Lung (tissue), 12 donors: ENCODE data around the gene COL6A2. TPM values are rescaled to one million over a fixed set of nuclear protein-coding genes. Genes with fewer than 3 reads are reported as not detected.
A peak's percentile ranks its signal among the peaks of the same experiment; 100 is the strongest.

Experiments
- ATAC-seq: fragments of 200-7000 bp; cut with Tn5 transposase; one replicate; pipeline ENCODE4 v1.9.1; 2020; ENCODE audit warnings: moderate number of reproducible peaks; ENCODE audit not compliant: insufficient read depth, low FRiP score
- DNase-seq, 3 donors: peaks; one replicate each; pipeline ENCODE4 v3.0.0-alpha.2; 2013 to 2017
- H3K27ac ChIP-seq, 2 donors: one replicate each; pipeline ENCODE4 v1.5.1; 2013; ENCODE audit warnings: mild to moderate bottlenecking in 2 of 2, moderate library complexity in 2 of 2, control low read depth in 1 of 2, inconsistent platforms in 1 of 2, low read depth in 1 of 2, low read length in 1 of 2
- H3K27me3 ChIP-seq, 3 donors: one replicate each; pipeline ENCODE4 v1.5.1; 2013; ENCODE audit warnings: low read length in 2 of 3; ENCODE audit not compliant: control insufficient read depth in 3 of 3, insufficient read depth in 3 of 3
- H3K36me3 ChIP-seq, 4 donors: one replicate each; pipeline ENCODE4 v1.5.1; 2013; ENCODE audit warnings: low read length in 4 of 4, mild to moderate bottlenecking in 1 of 4, moderate library complexity in 1 of 4; ENCODE audit not compliant: control insufficient read depth in 4 of 4, insufficient read depth in 4 of 4
- H3K4me1 ChIP-seq, 5 donors: one replicate each; pipeline ENCODE4 v1.5.1; 2013; ENCODE audit warnings: low read length in 5 of 5, mild to moderate bottlenecking in 2 of 5, moderate library complexity in 1 of 5; ENCODE audit not compliant: control insufficient read depth in 5 of 5, insufficient read depth in 5 of 5
- H3K4me3 ChIP-seq: one replicate; pipeline ENCODE4 v1.5.1; 2013; ENCODE audit warnings: mild to moderate bottlenecking, control low read depth, moderate library complexity
- H3K9ac ChIP-seq, 2 donors: one replicate each; pipeline ENCODE4 v1.5.1; 2013; ENCODE audit warnings: low read length in 2 of 2, control low read depth in 1 of 2; ENCODE audit not compliant: insufficient read depth in 1 of 2
- H3K9me3 ChIP-seq, 4 donors: one replicate each; pipeline ENCODE4 v1.5.1; 2013; ENCODE audit warnings: low read length in 3 of 4, mild to moderate bottlenecking in 1 of 4, moderate library complexity in 1 of 4; ENCODE audit not compliant: control insufficient read depth in 4 of 4, insufficient read depth in 3 of 4
- WGBS, 2 donors: extraction: QIAGEN DNeasy Blood & Tissue Kit; methylation state at CpG; one replicate each; pipeline ENCODE4 v1.1.7; 2013; 5-methylcytosine and 5-hydroxymethylcytosine counted together
- polyA plus RNA-seq, 2 donors: library from polyadenylated mRNA; stranded (reverse); fragments of 200-250 nt; gene quantifications; one replicate each; pipeline ENCODE4 v1.2.1, GENCODE V29; 2013
- total RNA-seq, 2 donors: library from RNA; depleted of rRNA in 1 of 2; stranded (reverse); fragments of >200 nt in 1 of 2; gene quantifications; one replicate each; pipeline ENCODE4 v1.2.1, GENCODE V29; 2014 to 2021
- TF ChIP-seq, protein P1 (sequence below): IDR thresholded peaks from 2 replicates; pipeline ENCODE4 v1.5.1; 2012; ENCODE audit warnings: mild to moderate bottlenecking; ENCODE audit errors: control extremely low read depth, extremely low read depth
- donor health status: control.
- donor health status: control.
- donor health status: Bipolar disorder and iron deficiency.
- donor health status: healthy.
- donor health status: DM: yes; HTN: yes; CAD: no.

COL6A2 gene
- total and polyA plus RNA-seq, 4 donors, result 192 to 466 (median 292) TPM

DNA sequence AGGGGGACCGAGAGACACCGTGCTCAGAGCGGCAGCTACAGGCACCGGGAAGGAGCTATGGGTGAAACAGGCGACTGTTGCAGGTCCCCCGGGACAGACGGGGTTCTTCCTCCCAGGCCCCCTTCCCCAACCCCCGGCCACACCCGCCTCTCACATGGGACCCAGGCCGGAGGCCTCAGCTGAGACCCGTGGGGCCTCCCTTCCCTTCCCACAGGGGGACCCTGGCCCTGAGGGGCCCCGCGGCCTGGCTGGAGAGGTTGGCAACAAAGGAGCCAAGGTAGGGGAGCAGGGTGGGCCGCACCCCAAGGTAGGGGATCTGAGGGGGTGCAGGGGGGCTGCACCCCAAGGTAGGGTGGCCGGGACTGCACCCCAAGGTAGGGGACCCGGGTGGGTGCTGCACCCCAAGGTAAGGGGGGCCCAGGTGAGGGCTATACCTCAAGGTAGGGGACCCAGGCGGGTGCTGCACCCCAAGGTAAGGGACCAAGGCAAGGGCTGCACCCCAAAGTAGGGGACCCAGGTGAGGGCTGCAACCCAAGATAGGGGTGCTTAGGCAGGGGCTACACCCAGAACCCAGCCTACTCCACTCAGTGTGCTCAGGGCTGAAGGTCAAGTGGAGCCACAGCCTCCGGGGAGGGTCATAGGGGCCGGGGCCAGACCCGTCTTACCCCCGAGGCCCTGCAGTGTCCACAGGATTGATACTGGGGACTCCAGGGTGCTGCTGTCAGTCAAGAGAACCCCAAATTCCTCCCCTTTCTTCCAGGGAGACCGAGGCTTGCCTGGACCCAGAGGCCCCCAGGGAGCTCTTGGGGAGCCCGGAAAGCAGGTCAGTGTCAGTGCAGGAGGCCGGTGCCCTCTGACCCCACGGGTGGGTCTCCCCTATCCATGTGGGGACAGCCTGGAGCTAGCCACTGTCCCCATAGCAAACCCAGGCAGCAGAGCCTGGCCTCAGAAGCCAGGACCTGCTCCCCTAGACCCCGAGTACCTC is 22.7 kb downstream of the COL6A2 start:
- H3K9me3 ChIP-seq, result peaks cover 0 to 2% (median 0%) of the 10 kb centered on the region in 4 donors
- no peak overlapping the region for H3K9ac ChIP-seq
- TF ChIP-seq, protein P1, sequence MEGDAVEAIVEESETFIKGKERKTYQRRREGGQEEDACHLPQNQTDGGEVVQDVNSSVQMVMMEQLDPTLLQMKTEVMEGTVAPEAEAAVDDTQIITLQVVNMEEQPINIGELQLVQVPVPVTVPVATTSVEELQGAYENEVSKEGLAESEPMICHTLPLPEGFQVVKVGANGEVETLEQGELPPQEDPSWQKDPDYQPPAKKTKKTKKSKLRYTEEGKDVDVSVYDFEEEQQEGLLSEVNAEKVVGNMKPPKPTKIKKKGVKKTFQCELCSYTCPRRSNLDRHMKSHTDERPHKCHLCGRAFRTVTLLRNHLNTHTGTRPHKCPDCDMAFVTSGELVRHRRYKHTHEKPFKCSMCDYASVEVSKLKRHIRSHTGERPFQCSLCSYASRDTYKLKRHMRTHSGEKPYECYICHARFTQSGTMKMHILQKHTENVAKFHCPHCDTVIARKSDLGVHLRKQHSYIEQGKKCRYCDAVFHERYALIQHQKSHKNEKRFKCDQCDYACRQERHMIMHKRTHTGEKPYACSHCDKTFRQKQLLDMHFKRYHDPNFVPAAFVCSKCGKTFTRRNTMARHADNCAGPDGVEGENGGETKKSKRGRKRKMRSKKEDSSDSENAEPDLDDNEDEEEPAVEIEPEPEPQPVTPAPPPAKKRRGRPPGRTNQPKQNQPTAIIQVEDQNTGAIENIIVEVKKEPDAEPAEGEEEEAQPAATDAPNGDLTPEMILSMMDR, result no peak
- H3K4me1 ChIP-seq, result no peaks in the 10 kb centered on the region
- peaks cover 6 to 55% (median 34%) of the 10 kb centered on the region in 4 donors for H3K36me3 ChIP-seq
- no peak overlapping the region for H3K4me3 ChIP-seq
- WGBS, 2 donors, result 87% methylated on average over 26 of the region's 26 CpGs
- DNase-seq, result no peak
- no peaks in the 10 kb centered on the region for H3K27me3 ChIP-seq
- no peak for ATAC-seq
- H3K27ac ChIP-seq, result no peak overlapping the region

DNA sequence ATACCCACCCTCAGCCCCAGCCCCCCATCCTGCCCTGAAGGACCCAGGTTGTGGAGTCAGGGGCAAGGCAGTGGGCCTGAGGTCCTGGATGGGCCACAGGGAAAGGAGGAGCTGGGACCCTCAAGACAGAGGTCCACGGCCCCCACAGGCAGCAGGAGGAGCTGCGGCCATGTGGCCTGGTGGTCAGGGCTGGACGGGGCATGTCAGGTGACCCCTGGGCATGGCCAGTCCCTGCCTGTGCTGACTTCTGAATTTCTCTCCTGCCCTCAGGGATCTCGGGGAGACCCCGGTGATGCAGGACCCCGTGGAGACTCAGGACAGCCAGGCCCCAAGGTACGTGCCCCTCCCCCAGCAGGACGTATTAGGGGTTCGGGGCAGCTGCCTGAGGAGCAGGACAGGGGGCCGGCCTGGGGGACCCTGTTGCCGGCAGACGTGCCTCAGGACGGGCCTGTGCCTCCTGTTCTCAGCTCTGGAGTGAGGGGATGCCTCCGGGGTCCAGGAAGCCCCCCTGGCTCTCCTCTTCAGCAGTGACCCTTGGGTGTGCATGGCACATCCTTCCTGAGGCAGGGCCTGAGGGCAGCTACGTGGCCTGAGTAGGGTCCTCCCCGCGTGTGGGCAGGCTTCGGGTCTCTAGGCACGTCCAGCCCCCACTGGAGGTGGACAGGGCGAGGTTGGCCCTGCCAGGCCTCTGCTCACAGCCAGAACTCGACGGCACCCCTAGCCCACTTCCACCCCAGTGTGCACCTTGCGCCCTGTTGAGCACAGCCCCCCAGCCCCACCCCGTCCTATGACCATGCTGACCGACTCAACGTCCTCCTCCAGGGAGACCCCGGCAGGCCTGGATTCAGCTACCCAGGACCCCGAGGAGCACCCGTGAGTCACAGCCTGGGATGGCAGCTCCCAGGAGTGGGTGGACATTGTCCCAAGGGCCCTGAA is 23.6 kb downstream of the COL6A2 start:
- 89 to 92% methylated on average over 28 to 29 of the region's 29 CpGs for WGBS, 2 donors
- H3K36me3 ChIP-seq, result peaks cover 0 to 51% (median 33%) of the 10 kb centered on the region in 4 donors
- TF ChIP-seq, protein P1, result no peak
- ATAC-seq (no peak), DNase-seq (peak in 1 of 3 donors; percentile 10)
- H3K27ac ChIP-seq, result no peak overlapping the region
- no peaks in the 10 kb centered on the region for H3K27me3 ChIP-seq
- no peak overlapping the region for H3K9ac ChIP-seq
- no peaks in the 10 kb centered on the region for H3K9me3 ChIP-seq
- no peak overlapping the region for H3K4me3 ChIP-seq
- no peaks in the 10 kb centered on the region for H3K4me1 ChIP-seq

DNA sequence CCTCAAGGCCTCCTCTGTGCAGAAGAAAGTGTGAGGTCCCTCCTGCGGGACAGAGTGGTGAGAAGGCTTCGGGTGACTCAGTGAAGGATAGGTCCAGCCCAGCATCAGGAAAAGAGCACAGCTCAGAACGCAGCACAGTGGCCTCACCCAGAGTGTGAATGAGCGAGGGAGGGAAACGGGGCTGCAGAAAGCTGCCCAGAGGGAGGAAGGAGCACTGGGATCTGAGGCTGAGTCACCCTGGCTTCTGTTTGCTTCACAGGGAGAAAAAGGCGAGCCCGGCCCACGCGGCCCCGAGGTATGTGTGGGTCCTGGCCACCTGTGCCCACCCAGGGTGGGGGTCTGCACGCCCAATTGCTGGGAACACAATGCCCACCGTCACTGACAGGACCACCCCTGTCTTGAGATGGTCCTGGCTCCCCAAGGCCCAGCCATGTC is 24.3 kb downstream of the COL6A2 start:
- Histone ChIP-seq H3K4me3 (no peak overlapping the region), H3K36me3 (peaks cover 0 to 50% (median 28%) of the 10 kb centered on the region in 4 donors), H3K27me3 (no peaks in the 10 kb centered on the region), H3K27ac (no peak overlapping the region), H3K4me1 (no peaks in the 10 kb centered on the region), H3K9ac (no peak overlapping the region), H3K9me3 (no peaks in the 10 kb centered on the region)
- WGBS, 2 donors, result 88 to 91% methylated on average over 12 of the region's 12 CpGs
- DNase-seq (no peak), ATAC-seq (no peak)
- TF ChIP-seq, protein P1, result no peak
